PFSK-1 (cell line): ENCODE measurements around the gene APPL2.

Experiments used
- FOXP2 ChIP-seq: optimal IDR thresholded peaks from 2 replicates; pipeline ENCODE3; 2011; ENCODE audit warnings: borderline replicate concordance, control low read depth, inconsistent platforms; ENCODE audit not compliant: insufficient read depth; ENCODE audit errors: extremely low read length, extremely low read depth
- POLR2AphosphoS5 ChIP-seq: IDR thresholded peaks from 2 replicates; pipeline ENCODE4 v1.6.1; 2012; ENCODE audit warnings: low read depth, mild to moderate bottlenecking, control low read depth, low read length, moderate library complexity
- REST ChIP-seq, 2 experiments: IDR thresholded peaks; 2 replicates each; pipeline versions ENCODE4 v1.6.1 to v1.8.0; 2011 to 2012; ENCODE audit warnings: low read depth in 2 of 2, low read length in 2 of 2, control low read depth in 1 of 2, inconsistent platforms in 1 of 2, mild to moderate bottlenecking in 1 of 2, moderate library complexity in 1 of 2; ENCODE audit not compliant: insufficient read depth in 1 of 2
- SIN3A ChIP-seq: IDR thresholded peaks from 2 replicates; pipeline ENCODE4 v1.6.1; 2012; ENCODE audit warnings: mild to moderate bottlenecking, low read length, moderate library complexity, borderline replicate concordance; ENCODE audit not compliant: insufficient read depth
- TAF1 ChIP-seq: IDR thresholded peaks from 2 replicates; pipeline ENCODE4 v1.6.1; 2012; ENCODE audit warnings: low read length, control low read depth, borderline replicate concordance; ENCODE audit not compliant: insufficient read depth

Gene APPL2

GRCh38 chr12:105220929-105221290, 15.1 kb downstream of the APPL2 start:
- TF ChIP-seq FOXP2 (no peak), TAF1 (no peak), SIN3A (no peak), POLR2AphosphoS5 (no peak), REST (IDR thresholded peaks at IDR 0.05; ENCODE audit: insufficient read depth in 1 of 2, low read depth in 2 of 2, low read length in 2 of 2) (no peak)

DNA sequence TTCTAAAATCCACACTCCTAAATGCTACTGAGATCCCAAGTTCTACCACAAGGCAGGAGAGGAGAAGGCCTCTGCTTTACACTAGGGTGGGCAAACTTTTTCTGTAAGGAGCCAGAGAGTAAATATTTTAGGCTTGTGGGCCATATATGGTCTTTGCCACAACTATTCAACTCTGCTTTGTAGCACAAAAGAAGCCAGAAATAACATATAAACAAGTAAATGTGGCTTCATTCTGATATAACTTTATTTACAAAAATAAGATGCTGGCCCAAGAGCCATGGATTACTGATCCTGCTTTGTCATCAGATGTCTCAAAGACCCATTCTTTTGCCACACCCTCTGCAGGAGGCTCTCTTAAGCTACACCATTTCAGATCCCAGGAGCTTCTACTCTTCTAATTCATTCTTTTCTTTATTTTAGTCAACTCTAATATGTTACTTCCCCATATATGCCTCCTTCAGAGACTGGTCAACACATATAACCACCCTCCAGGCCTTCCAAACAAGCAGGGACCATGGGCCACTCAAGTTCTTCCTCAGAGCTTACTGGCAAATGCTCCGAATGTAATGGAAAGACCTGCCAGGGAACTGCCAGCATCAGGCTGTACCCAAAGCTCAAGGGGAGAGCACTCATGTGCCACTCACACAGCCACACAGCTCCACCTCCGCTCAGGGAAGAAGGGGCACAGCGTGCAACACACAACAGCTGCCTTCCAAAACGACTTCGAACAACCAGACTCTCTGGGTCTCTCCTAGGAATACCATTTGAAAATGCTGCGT, 15.6 kb downstream of the APPL2 start:
- no peak for TF ChIP-seq SIN3A
- TF ChIP-seq FOXP2, result no peak
- no peak for TF ChIP-seq REST (IDR thresholded peaks at IDR 0.05; ENCODE audit: insufficient read depth in 1 of 2, low read depth in 2 of 2, low read length in 2 of 2)
- no peak for TF ChIP-seq POLR2AphosphoS5
- TF ChIP-seq TAF1, result no peak

GRCh38 chr12:105219261-105220028, 16.5 kb downstream of the APPL2 start:
- TF ChIP-seq FOXP2, result no peak
- no peak for TF ChIP-seq POLR2AphosphoS5
- TF ChIP-seq SIN3A, result no peak
- TF ChIP-seq REST (IDR thresholded peaks at IDR 0.05; ENCODE audit: insufficient read depth in 1 of 2, low read depth in 2 of 2, low read length in 2 of 2), result no peak
- TF ChIP-seq TAF1, result no peak

DNA sequence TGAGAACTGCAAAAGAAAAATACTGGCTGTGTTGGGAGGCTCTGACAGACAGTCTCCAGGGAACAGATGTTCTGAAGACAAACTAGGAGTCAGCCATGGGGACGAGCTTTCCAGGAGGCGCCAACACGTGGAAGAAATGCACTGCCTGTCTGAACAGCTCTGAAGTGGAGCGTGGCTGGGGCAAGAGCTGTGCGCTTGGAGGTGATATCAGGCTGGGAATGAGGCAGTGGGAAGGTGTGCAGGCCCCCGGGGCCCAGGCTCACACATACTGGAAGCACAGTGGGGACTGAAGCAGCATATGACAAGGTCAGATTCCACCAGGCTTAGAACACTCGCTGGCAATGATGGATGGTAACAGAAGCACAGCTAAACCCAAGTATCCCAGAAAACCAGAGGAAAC, 17.5 kb downstream of the APPL2 start:
- TF ChIP-seq SIN3A (no peak), POLR2AphosphoS5 (no peak), TAF1 (no peak), FOXP2 (no peak), REST (IDR thresholded peaks at IDR 0.05; ENCODE audit: insufficient read depth in 1 of 2, low read depth in 2 of 2, low read length in 2 of 2) (no peak)
